ENCODE data around the gene CHMP6. TPM values are rescaled to one million over a fixed set of nuclear protein-coding genes. Genes with fewer than 3 reads are reported as not detected.

Gene CHMP6
- total RNA-seq, 4 donors from 2014 or later: 16.7 to 23.8 (median 22.1) TPM

GRCh38 chr17:80964859-80965580 lies 26.6 kb upstream of the CHMP6 start:
- DNase-seq: no peak
- WGBS, 2 donors: 86% methylated on average over 13 of the region's 36 CpGs; no CpG with 5 or more reads in 1 of the 2 donors
- no peak overlapping the region for H3K4me3 ChIP-seq
- TF ChIP-seq POLR2A (IDR thresholded peaks at IDR 0.05) (no peak), CTCF (IDR thresholded peaks at IDR 0.05) (no peak)
- H3K27me3 ChIP-seq: peaks cover 0 to 19% (median 0%) of the 10 kb centered on the region in 4 donors
- no peak overlapping the region for H3K27ac ChIP-seq
- no peaks in the 10 kb centered on the region for H3K9me3 ChIP-seq
- intact Hi-C loops (cut with DNase I): no loop called here
- peaks cover 4 to 53% (median 26%) of the 10 kb centered on the region in 3 donors for H3K4me1 ChIP-seq
- peaks cover 0 to 43% (median 4%) of the 10 kb centered on the region in 3 donors for H3K36me3 ChIP-seq

GRCh38 chr17:80965606-80966005 lies 26.0 kb upstream of the CHMP6 start:
- WGBS, 2 donors: 96 to 100% methylated on average over 6 to 14 of the region's 21 CpGs
- no peak for TF ChIP-seq CTCF (IDR thresholded peaks at IDR 0.05)
- Histone ChIP-seq H3K27me3 (peaks cover 0 to 25% (median 0%) of the 10 kb centered on the region in 4 donors), H3K27ac (no peak overlapping the region), H3K9me3 (no peaks in the 10 kb centered on the region), H3K36me3 (peaks cover 0 to 40% (median 4%) of the 10 kb centered on the region in 3 donors), H3K4me1 (peaks cover 4 to 53% (median 26%) of the 10 kb centered on the region in 3 donors), H3K4me3 (no peak overlapping the region)
- DNase-seq: no peak
- intact Hi-C loops (cut with DNase I): no loop called here

GRCh38 chr17:80967404-80967872 lies 24.2 kb upstream of the CHMP6 start:
- Histone ChIP-seq H3K4me1 (peaks cover 4 to 40% (median 26%) of the 10 kb centered on the region in 3 donors), H3K4me3 (no peak overlapping the region), H3K36me3 (peaks cover 0 to 34% (median 4%) of the 10 kb centered on the region in 3 donors), H3K27me3 (peaks cover 0 to 44% (median 3%) of the 10 kb centered on the region in 4 donors), H3K9me3 (no peaks in the 10 kb centered on the region), H3K27ac (peak overlapping the region in 1 of 4 donors; percentile 74)
- no peak for TF ChIP-seq CTCF (IDR thresholded peaks at IDR 0.05)
- no peak for TF ChIP-seq POLR2A (IDR thresholded peaks at IDR 0.05)
- intact Hi-C loops (cut with DNase I): no loop called here
- no peak for DNase-seq
- WGBS, 2 donors: 29 to 70% methylated on average over 4 to 5 of the region's 19 CpGs

- intact Hi-C loops (cut with DNase I): no loop called here
- Histone ChIP-seq H3K36me3 (peaks cover 0 to 27% (median 4%) of the 10 kb centered on the region in 3 donors), H3K9me3 (no peaks in the 10 kb centered on the region), H3K4me1 (peaks cover 4 to 40% (median 26%) of the 10 kb centered on the region in 3 donors), H3K4me3 (peak overlapping the region in 1 of 4 donors; percentile 18), H3K27me3 (peaks cover 0 to 48% (median 3%) of the 10 kb centered on the region in 4 donors), H3K27ac (peak overlapping the region in 3 of 4 donors; percentile 20 to 74 (median 70))
- TF ChIP-seq CTCF (IDR thresholded peaks at IDR 0.05) (no peak), POLR2A (IDR thresholded peaks at IDR 0.05) (no peak)
- WGBS, 2 donors: 20 to 30% methylated on average over 1 to 2 of the region's 17 CpGs
- no peak for DNase-seq
These were observed 23.0 kb upstream of the CHMP6 start for GRCh38 chr17:80968602-80969029.

- H3K36me3 ChIP-seq: peaks cover 0 to 22% (median 4%) of the 10 kb centered on the region in 3 donors
- peaks cover 0 to 48% (median 3%) of the 10 kb centered on the region in 4 donors for H3K27me3 ChIP-seq
- no peak overlapping the region for H3K4me3 ChIP-seq
- TF ChIP-seq CTCF (IDR thresholded peaks at IDR 0.05): no peak
- TF ChIP-seq POLR2A (IDR thresholded peaks at IDR 0.05): no peak
- intact Hi-C loops (cut with DNase I): no loop called here
- no peaks in the 10 kb centered on the region for H3K9me3 ChIP-seq
- no peak for DNase-seq
- H3K4me1 ChIP-seq: peaks cover 4 to 40% (median 26%) of the 10 kb centered on the region in 3 donors
- peak overlapping the region in 3 of 4 donors; percentile 20 to 74 (median 70) for H3K27ac ChIP-seq
- WGBS, 2 donors: 55% methylated on average over 3 of the region's 20 CpGs; no CpG with 5 or more reads in 1 of the 2 donors
These were observed 22.5 kb upstream of the CHMP6 start for GRCh38 chr17:80969030-80969673.

Data from esophagus squamous epithelium (tissue), 5 donors.